GM11168 (cell line): Measurements from ENCODE around the gene SPPL3.

Experiments used
- in situ Hi-C: fragments of 300-500 bp; cut with MboI; formaldehyde crosslinking; loops from one replicate; pipeline ENCODE4 v1.12.0; 2022; ENCODE audit warnings: low sequenced_read_pairs; ENCODE audit not compliant: unreplicated experiment

Gene SPPL3

GRCh38 chr12:120825337-120825736 lies 78.8 kb downstream of the SPPL3 start:
- in situ Hi-C loops: no loop called here

DNA sequence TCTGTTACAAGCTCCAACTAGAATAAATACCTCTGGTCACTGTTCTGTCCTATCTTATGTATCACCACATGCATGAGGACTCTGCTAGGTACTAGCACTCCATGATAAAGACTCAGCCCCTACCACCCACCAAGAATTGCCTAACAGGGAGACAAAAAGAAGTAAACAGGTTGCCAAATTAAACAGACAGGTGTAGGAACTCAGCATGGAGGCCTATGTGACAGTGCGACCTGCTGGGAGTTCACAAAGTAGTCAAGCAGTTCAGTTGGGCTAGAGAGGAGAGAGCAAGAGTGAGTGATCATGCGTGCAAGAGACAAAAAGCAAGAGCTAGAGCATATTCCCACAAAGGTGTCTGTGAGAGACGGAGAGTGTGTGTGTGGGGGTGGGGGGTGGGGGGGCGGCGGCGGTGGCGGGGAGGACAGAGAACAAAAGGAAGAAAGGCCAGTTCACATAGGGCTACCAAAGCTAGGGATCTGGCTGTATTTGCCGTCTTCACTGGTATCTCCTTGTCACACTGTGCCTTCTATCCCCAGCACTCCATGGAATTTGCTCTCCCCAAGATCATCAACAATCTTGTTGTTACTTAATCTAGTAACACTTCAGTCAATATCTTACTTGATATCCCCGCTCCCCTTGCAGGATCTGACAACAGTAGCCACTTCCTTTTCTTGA lies 81.2 kb downstream of the SPPL3 start:
- in situ Hi-C loops: no loop called here

DNA sequence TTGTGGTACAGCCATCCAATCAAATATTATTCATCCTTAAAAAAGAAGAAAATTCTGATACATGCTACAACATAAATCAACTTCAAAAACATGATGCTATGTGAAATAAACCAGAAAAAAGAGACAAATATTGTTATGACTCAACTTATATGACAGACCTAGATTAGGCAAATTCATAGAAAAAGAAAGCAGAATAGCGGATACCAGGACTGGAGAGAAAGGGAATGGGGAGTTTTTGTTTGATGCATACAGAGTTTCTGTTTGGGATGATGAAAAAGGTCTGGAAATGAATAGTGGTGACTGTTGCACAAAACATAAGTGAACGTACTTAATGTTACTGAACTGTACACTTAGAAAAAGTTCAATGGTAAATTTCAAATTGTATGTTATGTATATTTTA lies 82.3 kb downstream of the SPPL3 start:
- in situ Hi-C loops: no loop called here

DNA sequence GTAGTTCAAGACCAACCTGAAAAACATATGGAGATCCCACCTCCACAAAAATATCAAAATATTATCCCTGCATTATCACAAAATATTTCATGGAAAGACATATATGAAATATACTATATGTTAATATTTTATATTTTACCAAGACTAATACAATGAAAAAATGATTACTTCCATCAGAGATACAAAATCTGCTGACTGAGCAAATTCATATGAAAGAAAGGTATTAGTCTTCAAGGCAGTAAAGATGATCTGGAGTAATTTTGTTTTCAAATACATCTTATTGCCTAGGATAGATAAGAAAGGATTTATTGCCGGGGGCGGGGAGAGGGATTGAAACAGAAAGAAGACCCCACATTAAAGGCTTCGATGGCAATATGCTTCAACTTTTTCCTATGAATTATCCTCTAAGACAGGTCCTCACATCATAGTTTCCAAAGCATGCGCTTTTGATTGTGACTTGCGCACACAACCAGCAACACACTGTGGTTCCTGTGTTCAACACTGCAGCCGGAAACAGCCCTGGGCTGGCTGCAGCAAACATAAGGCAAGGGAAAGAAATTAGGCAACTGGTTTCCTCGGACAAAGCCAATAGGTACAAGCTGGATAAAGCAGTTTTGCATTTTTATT lies 83.2 kb downstream of the SPPL3 start:
- in situ Hi-C loops: no loop called here

DNA sequence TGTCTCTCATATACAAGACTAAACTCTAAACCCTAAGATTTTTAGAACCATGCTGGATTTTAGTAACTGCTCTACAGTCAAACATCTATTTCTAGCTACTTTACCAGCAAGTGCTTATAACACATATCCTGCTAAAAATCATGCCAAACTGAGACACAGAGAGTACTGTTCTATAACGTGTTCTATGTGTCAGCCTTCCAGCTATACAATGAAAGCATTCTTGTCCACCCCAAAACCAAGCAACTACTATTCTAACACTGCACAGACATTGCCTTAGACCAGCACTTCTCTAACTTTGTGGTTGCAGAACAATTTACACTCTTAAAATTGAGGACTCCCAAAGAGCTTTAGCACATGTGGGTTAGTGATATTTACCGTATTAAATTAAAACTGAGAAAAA lies 85.7 kb downstream of the SPPL3 start:
- in situ Hi-C loops: no loop called here

DNA sequence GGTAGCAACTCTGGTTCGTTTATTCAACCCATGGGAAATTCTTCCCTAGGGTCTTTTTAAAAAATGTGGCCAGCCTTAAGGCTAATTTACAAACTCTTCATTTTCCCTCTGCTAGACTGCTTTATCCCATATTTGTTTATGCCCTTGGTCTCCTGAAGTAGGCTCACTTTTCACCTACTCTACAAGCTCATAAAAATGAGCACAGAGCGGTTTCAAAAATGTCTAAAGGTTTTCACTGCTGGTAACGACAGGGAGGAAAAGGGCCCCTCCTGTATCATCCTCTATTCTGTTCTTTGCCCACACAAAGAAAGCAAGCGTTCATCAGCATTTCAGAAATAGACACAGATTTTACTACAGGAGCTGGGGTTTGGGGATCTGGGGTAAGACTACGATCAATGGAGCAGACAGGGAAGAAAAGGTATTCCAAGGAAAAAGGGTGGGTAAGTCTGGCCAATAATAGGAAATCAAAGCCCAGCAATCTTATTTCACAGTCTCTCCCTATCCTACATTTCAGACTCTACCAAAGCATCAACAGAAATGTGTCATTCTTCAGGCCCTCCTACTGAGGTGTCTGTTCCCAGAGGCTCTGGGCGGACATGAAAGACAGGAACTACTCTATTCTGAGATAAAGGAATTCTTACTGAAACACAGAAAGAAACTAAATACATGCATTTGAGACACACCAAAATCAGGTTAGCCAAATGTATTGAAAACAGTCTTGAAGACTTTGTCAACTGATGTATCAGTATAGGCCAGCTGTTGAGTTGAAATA lies 86.4 kb downstream of the SPPL3 start:
- in situ Hi-C loops: no loop called here

DNA sequence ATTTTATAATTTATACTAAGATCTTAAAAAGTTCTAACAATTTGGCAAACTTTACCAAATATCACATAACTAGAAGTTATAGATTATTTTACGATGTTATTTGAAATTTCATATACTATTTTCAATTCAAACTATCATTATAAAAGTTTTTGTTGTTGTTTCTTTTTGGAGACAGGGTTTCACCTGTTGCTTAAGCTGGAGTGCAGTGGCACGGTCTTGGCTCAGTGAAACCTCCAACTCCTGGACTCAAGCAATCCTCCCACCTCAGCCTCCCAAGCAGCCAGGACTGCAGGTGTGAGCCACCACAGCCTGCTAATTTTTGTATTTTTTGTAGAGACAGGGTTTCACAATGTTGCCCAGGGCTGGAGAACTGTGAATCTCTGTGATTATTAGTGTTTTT lies 87.8 kb downstream of the SPPL3 start:
- in situ Hi-C loops: no loop called here

DNA sequence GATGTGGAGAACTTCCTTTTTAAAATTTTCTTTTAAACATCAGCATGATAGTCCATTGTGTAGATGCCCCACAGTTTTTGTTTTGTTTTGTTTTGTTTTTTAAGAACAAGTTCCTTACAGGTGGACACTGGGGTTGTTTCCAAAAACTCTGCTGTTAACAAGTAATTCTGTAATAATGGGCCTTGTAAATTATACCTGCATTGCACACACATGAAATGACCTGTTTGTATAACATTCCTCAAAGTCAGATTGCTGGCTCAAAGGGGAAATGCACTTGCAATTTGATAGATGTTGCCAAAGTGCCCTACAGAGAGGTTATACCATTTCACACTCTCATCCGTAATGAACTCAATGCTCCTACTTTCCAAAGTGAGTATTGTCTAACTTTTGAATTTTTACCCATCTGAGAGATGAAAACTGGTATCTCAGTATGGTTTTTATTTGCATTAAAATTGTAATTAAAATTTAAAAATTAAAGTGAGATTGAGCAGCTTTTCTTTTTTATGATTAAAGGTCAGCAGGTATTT lies 89.2 kb downstream of the SPPL3 start:
- in situ Hi-C loops: no loop called here

GRCh38 chr12:120814203-120814902 lies 89.8 kb downstream of the SPPL3 start:
- in situ Hi-C loops: no loop called here

DNA sequence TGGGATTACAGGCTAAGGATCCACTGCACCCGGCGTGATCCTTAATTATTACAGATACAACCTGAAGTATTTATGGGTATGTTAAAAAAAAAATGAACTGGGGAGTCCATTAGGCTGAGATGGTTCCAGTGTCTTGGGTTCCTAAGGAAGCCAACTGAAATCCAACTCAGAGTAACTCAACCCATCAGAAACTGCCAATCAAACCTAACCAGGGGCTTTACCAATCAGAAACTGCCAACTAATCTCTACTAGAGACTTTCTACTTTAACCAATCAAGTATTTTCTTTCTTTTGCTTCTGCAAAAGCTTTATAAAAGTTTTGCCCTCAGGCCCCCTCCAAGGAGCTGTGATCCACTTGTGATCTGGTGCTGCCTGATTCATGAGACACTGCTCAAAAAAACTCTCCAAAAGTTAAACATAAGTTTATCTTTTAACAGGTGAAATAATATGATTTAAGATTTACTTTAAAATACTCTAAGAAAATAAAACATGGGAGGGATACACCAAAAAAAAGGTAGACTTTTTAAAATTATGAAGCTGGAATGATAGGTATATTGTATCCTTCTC lies 90.5 kb downstream of the SPPL3 start:
- in situ Hi-C loops: no loop called here

- in situ Hi-C loops: no loop called here
Observed at GRCh38 chr12:120810021-120810420, 94.1 kb downstream of the SPPL3 start.

- in situ Hi-C loops: no loop called here
Observed at GRCh38 chr12:120804428-120804827, 99.7 kb downstream of the SPPL3 start.

DNA sequence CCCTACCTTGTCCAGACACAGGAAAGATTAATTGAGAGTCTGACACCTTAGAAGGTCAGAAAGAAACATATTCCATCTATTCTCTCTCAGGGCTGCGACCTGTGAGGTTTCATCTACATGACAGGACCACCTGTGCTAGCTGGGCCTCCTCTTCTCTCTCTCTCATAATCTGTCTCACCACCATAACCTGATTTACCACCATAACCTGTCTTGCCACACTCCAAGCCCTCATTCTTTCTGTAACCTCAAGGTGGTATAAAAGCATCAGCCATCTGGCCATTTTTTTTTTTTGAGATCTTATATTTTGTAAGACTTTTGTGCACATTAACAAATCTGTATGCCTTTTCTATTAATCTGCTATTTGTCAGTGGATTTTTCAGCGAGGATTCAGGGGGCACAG lies 103.0 kb downstream of the SPPL3 start:
- in situ Hi-C loops: no loop called here

DNA sequence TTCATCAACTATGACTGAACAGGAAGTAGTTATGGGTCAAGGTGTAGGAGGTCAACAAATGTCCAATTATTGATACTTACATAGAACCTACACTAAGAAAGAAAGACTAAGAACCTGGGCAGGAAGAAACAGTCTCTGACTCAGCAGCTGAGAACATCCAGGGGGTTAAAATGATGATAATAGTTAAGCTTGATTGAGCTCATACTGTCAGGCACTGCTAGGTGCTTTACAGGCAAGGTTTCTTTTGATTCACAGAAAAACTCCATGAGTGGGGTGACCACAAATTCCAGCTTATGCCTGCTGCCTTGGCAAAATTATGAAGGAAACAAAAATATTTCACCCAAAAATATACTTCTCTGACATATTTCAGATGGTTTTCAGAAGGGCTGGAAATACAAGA lies 103.5 kb downstream of the SPPL3 start:
- in situ Hi-C loops: no loop called here

GRCh38 chr12:120799243-120800045 lies 104.7 kb downstream of the SPPL3 start:
- in situ Hi-C loops: no loop called here

DNA sequence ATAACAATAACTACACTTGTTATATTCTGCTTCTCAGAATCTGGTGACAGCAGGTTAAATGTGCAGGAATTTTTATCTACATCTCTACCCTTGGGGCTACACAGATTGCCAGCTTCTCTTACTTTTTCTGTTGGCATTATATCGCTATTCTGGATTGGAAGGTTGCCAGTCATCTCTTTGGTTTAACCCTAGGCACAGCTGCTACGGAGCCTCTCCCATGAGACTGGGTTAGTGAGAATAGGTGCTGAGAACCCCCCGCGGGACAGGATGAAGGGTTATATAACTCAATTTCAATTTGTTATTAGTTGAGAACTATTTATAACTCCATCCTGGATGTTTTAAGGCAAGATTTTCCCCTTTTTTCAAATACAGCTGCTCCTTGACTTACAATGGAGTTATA lies 105.5 kb downstream of the SPPL3 start:
- in situ Hi-C loops: no loop called here

DNA sequence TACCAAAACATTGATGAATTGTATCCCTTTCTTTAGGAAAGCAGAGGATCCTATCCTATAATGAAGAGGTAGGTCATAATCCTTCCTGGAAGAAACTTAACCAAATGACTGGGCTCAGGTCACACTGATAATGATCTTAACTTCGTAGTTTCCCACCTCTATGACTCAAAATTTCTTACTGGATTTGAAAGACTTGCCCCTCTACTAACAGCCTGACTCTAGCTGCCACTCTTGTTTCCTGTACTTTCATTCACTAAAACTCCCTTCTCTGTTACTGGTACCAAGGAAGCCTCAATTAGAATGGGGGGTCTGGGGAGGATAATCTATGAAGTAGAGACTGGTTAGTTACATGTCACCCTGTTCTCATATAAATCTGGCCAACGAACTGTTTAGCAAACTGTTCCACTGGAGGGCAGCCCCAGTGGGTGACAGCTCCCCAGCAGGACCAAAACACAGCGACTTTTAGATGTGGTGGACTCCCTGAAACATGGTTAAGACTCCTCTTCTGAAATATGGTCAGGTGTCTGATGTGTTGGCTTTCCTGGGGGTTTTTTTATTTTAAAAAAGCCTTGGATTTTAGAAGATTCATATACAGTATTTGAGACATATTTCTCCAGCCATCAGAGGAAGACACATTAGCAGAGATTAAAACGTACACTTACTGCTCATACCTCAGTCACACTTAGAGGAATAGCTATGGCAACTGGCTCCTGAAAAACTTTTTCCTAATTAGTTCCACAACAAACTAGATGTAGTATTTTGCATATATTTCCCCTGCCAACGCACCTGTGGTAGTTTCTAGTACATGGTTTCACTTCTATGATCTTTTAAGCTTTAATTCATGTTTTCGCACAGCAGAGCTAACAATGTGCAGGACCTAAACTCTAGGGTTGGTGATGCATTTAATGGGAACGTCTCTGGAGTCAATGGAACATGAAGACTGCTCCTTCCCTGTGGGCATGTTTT lies 106.2 kb downstream of the SPPL3 start:
- in situ Hi-C loops: no loop called here

GRCh38 chr12:120795441-120796178 lies 108.5 kb downstream of the SPPL3 start:
- in situ Hi-C loops: no loop called here
